Prostate gland (tissue), 2 donors: ENCODE results near the gene ACOT8. TPM values are rescaled to one million over a fixed set of nuclear protein-coding genes. Genes with fewer than 3 reads are reported as not detected.
A peak's percentile ranks its signal among the peaks of the same experiment; 100 is the strongest.

Experiments
- DNase-seq: peaks from one replicate; pipeline ENCODE4 v3.0.0-alpha.2; 2019; ENCODE audit warnings: low spot score
- H3K27ac ChIP-seq, 2 donors: fragments of 200-600 bp; sonication (generic); 2 replicates each; pipeline ENCODE4 v1.5.1; 2017 to 2019
- H3K27me3 ChIP-seq: fragments of 200-600 bp; sonication (generic); replicated peaks from 2 replicates; pipeline ENCODE4 v1.5.1; 2019; ENCODE audit not compliant: insufficient read depth
- H3K36me3 ChIP-seq, 2 donors: fragments of 200-600 bp; sonication (generic); 1 replicate in 1 of 2; 2 replicates in 1 of 2; pipeline versions ENCODE4 v1.5.1 to v1.8.1; 2017 to 2019
- H3K4me1 ChIP-seq: fragments of 200-600 bp; sonication (generic); replicated peaks from 2 replicates; pipeline ENCODE4 v1.5.1; 2019
- H3K4me3 ChIP-seq, 2 donors: fragments of 200-600 bp; sonication (generic); 2 replicates each; pipeline ENCODE4 v1.5.1; 2017 to 2019
- H3K9me3 ChIP-seq: fragments of 200-600 bp; sonication (generic); 2 replicates; pipeline ENCODE4 v1.5.1; 2017
- POLR2A ChIP-seq: fragments of 450-650 bp; IDR thresholded peaks from one replicate; pipeline ENCODE4 v1.6.1; 2016; ENCODE audit warnings: antibody characterized with exemption, mild to moderate bottlenecking
- POLR2AphosphoS5 ChIP-seq: sonication (generic); formaldehyde crosslinking; IDR thresholded peaks from one replicate; pipeline ENCODE4 v1.6.1; 2017; ENCODE audit warnings: antibody characterized with exemption
- WGBS: methylation state at CpG from one replicate; pipeline ENCODE4 v1.1.5; 2018; 5-methylcytosine and 5-hydroxymethylcytosine counted together
- intact Hi-C: fragments of 100-400 bp; cut with DNase I; formaldehyde crosslinking; loops from one replicate; pipeline ENCODE4 v1.14.2; 2022
- total RNA-seq, 2 donors: library from RNA; depleted of rRNA; stranded (reverse); fragments of >200 nt; gene quantifications; one replicate each; pipeline ENCODE4 v1.1.0, GENCODE V29; 2016
- TF ChIP-seq, protein P1 (sequence below), 4 experiments: fragments of 200-600 bp in 2 of 4; fragments of 450-650 bp in 2 of 4; sonication (generic) in 2 of 4; IDR thresholded peaks; 1 replicate in 3 of 4; 2 replicates in 1 of 4; pipeline ENCODE4 v1.5.1; 2016 to 2019; ENCODE audit warnings: antibody characterized with exemption in 4 of 4, mild to moderate bottlenecking in 2 of 4, moderate library complexity in 2 of 4

ACOT8 gene
- total RNA-seq, 2 donors from 2014 or later = 57.4 to 68.1 TPM

- H3K27ac ChIP-seq = no peak overlapping the region
- peaks cover 4% of the 10 kb centered on the region for H3K4me1 ChIP-seq
- no peak for DNase-seq
These were observed 40.2 kb downstream of the ACOT8 start for GRCh38 chr20:45816951-45817350.

GRCh38 chr20:45814314-45814713 is 42.9 kb downstream of the ACOT8 start:
- Histone ChIP-seq H3K4me3 (no peak overlapping the region), H3K9me3 (no peaks in the 10 kb centered on the region), H3K36me3 (no peaks in the 10 kb centered on the region), H3K27me3 (no peaks in the 10 kb centered on the region), H3K27ac (no peak overlapping the region), H3K4me1 (peaks cover 4% of the 10 kb centered on the region)
- TF ChIP-seq, protein P1, sequence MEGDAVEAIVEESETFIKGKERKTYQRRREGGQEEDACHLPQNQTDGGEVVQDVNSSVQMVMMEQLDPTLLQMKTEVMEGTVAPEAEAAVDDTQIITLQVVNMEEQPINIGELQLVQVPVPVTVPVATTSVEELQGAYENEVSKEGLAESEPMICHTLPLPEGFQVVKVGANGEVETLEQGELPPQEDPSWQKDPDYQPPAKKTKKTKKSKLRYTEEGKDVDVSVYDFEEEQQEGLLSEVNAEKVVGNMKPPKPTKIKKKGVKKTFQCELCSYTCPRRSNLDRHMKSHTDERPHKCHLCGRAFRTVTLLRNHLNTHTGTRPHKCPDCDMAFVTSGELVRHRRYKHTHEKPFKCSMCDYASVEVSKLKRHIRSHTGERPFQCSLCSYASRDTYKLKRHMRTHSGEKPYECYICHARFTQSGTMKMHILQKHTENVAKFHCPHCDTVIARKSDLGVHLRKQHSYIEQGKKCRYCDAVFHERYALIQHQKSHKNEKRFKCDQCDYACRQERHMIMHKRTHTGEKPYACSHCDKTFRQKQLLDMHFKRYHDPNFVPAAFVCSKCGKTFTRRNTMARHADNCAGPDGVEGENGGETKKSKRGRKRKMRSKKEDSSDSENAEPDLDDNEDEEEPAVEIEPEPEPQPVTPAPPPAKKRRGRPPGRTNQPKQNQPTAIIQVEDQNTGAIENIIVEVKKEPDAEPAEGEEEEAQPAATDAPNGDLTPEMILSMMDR (IDR thresholded peaks at IDR 0.05) = no peak
- TF ChIP-seq POLR2AphosphoS5 (no peak), POLR2A (no peak)
- WGBS = 90% methylated on average over 3 of the region's 3 CpGs
- no peak for DNase-seq
- intact Hi-C loops = no loop called here

More at GRCh38 chr20:45816951-45817350, 40.2 kb downstream of the ACOT8 start:
- Histone ChIP-seq H3K36me3 (no peaks in the 10 kb centered on the region), H3K4me3 (no peak overlapping the region), H3K9me3 (no peaks in the 10 kb centered on the region), H3K27me3 (no peaks in the 10 kb centered on the region)
- WGBS = 76% methylated on average over 3 of the region's 3 CpGs
- intact Hi-C loops = no loop called here
- TF ChIP-seq, protein P1 (IDR thresholded peaks at IDR 0.05) = no peak
- TF ChIP-seq POLR2AphosphoS5 (no peak), POLR2A (no peak)

DNA sequence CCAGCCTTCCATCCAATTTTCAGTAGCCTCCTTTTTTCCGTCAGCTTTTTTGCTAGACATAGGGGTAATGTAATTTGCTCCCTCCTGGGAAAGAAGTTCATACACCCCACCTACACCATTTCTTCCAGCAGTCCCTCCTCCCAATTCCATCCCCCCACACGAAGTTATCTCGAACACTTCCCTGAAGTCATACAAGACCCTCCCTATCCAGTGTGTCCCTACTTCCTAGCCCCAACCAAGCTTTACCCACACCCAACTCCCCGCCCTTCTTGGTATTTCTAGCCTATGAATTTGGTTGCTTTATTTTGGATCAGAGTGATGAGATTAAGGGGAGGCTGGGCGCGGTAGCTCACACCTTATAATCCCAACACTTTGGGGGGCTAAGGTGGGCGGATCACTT is 43.7 kb downstream of the ACOT8 start:
- Histone ChIP-seq H3K9me3 (no peaks in the 10 kb centered on the region), H3K4me3 (no peak overlapping the region), H3K4me1 (peaks cover 4% of the 10 kb centered on the region), H3K36me3 (no peaks in the 10 kb centered on the region), H3K27ac (no peak overlapping the region), H3K27me3 (no peaks in the 10 kb centered on the region)
- no peak for TF ChIP-seq POLR2AphosphoS5
- no peak for TF ChIP-seq POLR2A
- TF ChIP-seq, protein P1 (IDR thresholded peaks at IDR 0.05) = no peak
- DNase-seq = no peak
- intact Hi-C loops = no loop called here
- 68% methylated on average over 7 of the region's 7 CpGs for WGBS

DNA sequence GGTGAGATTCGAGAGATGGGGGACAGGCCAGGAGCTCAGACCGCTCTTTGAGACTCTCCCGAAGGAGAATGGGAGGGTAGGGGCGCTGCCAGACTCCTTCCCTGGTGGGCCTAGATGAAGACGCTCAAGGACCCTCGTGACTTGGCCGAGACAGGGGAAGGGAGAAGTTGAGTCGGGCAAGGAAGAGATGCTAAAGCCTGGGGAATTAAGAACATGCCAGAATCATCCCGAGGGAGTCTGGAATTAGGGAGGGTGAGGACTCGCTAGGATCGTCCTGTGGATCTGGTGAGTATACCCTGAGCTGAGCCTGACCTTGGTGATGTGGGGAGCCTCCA is 44.2 kb downstream of the ACOT8 start:
- H3K4me3 ChIP-seq = peak overlapping the region; percentile 28 to 45
- no peaks in the 10 kb centered on the region for H3K36me3 ChIP-seq
- TF ChIP-seq POLR2A = no peak
- TF ChIP-seq, protein P1 (IDR thresholded peaks at IDR 0.05) = no peak
- no peak for TF ChIP-seq POLR2AphosphoS5
- DNase-seq = no peak
- WGBS = 5% methylated on average over 11 of the region's 11 CpGs
- H3K4me1 ChIP-seq = peaks cover 4% of the 10 kb centered on the region
- intact Hi-C loops = no loop called here
- no peaks in the 10 kb centered on the region for H3K9me3 ChIP-seq
- H3K27me3 ChIP-seq = no peaks in the 10 kb centered on the region
- no peak overlapping the region for H3K27ac ChIP-seq

DNA sequence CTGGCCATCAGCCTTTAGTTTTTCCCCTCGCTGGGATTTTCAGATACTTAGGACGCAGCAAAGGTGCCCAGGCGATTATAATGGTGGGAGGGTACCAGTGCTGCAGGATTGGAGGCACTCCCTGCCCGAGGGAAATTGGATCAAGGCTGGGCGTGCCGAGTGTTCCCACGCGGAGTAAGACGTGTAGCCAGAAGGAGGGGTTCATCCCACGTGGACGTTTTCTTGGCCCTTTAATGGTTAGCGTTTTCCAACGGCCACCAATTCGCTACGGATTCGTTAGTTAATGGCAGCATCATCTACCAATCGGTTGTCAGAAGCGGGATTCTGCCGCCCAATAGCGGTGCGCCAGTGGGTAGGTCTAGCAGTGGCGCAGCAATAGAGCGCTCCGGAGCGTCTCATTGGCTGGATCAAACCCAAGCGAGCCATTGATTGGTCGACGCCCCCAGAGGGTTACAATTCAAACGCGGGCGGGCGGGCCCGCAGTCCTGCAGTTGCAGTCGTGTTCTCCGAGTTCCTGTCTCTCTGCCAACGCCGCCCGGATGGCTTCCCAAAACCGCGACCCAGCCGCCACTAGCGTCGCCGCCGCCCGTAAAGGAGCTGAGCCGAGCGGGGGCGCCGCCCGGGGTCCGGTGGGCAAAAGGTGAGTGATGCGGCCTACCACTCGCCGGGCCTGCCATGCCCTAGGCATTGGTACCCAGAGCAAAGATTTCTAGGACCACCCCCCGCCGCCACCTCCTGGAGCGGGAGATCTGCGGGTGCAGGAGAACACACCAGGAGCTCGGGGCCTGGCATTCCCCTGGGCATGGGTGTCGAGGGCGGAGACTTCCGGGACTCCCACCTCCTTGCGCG is 44.8 kb downstream of the ACOT8 start, which contains the start of gene UBE2C:
Gene UBE2C, plus strand, starts transcription at position 488 of the 849 bp plus-strand sequence. Its CDS starts 52 bp downstream, at position 540.
- H3K4me3 ChIP-seq = peak within 1 kb of the TSS; percentile 28 to 45
- H3K9me3 ChIP-seq = no peaks in the 10 kb centered on the region
- WGBS = under 1% methylated on average over 65 of the region's 65 CpGs
- H3K36me3 ChIP-seq = peaks cover 0 to 5% of the 10 kb centered on the region in 2 donors
- no peaks in the 10 kb centered on the region for H3K27me3 ChIP-seq
- H3K4me1 ChIP-seq = peaks cover 4% of the 10 kb centered on the region
- no peak within 1 kb of the TSS for H3K27ac ChIP-seq
- intact Hi-C loops = no loop called here
- TF ChIP-seq POLR2AphosphoS5 (peak; percentile 98), POLR2A (no peak)
- TF ChIP-seq, protein P1 (IDR thresholded peaks at IDR 0.05) = no peak
- peak; percentile 99 for DNase-seq
